CD1c-positive myeloid dendritic cell (primary cell): ENCODE measurements around the gene ISCU.

Experiments
- DNase-seq: peaks from one replicate; pipeline ENCODE4 v3.0.0-alpha.2; 2016; ENCODE audit errors: extremely low spot score

The ISCU gene

DNA sequence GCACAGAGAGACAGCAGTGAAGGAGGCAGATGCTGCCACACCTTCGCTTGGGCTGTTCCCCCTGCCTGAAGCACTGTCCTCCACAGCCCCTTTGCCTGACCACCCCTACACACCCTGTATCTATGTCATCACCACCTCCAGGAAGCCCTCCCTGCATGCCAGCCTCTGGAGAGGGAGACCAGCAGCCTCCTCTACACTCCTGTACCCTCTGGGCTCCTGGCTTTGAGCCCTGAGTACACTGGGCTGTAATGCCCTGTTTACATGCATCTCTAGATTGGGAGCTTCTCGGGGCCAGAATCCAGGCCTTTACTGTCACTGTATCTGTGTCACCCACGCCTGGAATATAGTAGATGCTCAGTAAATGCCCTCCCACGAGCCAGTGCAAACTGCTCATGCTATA lies 41.3 kb downstream of the ISCU start:
- no peak for DNase-seq

DNA sequence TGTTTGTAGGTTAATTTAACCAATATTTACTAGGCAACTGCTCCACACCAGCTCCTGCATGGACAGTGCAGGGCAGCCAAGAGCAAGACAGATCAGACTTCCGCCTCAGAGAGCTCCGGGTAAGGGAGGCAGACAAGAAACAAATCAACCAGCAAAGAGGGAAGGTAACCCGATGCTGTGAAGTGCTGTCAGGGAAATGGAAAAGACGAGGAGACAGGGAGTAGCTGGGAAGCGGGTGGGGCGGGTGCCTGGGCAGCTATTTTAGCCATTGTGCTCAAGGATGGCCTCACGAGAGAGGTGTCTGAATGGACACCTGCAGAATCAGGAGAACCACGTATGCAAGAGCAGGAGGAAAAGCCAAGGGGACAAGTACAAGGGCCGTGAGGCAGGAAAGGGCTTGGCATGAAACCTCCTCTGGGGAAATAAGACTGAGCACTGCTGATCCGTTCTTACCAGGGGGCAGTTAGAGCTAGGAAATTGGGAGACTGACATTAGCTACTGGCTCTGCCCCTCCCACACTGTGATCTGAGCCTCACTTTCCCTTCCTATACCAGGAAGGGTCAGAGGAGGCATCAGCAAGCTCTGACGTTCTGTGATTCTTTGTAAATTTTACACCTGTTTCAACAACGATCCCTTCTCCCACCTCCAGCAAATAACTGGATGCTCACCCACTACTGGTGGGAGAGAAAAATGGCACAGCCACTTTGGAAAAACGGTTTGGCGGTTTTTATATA lies 42.0 kb downstream of the ISCU start:
- no peak for DNase-seq

DNA sequence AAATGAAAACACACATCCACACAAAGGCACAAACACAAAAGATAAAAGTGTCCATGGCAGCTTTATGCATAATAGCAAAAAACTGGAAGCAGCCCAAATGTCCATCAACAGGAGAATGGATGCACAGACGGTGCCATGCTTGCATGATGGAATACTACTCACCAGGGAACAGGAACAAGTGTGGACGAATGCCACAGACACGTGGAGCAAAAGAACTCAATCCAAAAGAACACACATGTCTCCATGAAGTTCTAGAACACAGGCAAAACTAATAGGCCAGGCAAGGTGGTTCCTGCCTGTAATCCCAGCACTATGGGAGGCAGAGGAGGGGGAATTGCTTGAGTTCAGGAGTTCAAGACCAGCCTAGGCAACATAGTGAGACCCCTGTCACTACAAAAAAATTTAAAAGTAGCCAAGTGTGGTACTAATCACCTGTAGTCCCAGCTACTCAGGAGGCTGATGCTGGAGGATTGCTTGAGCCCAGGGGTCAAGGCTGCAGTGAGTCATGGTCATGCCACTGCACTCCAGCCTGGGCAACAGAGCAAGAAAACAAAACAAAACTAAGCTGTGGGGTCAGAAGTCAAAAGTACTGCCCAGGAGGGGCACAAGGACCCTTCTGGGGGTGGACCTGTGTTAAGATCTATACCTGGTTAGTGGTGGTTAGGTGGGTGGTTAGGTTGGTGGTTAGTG lies 42.7 kb downstream of the ISCU start:
- no peak for DNase-seq

DNA sequence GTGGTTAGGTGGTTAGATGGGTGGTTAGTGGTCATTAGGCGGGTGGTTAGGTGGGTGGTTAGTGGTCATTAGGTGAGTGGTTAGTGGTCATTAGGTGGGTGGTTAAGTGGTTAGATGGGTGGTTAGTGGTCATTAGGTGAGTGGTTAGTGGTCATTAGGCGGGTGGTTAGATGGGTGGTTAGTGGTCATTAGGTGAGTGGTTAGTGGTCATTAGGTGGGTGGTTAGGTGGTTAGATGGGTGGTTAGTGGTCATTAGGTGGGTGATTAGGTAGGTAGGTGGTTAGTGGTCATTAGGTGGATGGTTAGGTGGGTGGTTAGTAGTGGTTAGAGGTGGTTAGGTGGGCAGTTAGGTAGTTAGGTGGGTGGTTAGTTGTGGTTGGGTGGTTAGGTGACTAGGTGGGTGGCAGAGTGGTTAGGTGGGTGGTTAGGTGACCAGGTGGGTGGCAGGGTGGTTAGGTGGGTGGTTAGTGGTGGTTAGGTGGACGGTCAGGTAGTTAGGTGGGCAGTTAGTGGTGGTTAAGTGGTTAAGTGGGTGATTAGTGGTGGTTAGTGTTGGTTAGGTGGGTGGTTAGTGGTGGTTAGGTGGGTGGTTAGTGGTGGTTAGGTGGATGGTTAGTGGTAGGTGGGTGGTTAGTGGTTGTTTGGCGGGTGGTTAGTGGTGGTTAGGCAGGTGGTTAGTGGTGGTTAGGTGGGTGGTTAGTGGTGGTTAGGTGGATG lies 43.5 kb downstream of the ISCU start:
- DNase-seq, result no peak

- DNase-seq, result no peak
Measured at GRCh38 chr12:108606492-108606891, 44.1 kb downstream of the ISCU start.

DNA sequence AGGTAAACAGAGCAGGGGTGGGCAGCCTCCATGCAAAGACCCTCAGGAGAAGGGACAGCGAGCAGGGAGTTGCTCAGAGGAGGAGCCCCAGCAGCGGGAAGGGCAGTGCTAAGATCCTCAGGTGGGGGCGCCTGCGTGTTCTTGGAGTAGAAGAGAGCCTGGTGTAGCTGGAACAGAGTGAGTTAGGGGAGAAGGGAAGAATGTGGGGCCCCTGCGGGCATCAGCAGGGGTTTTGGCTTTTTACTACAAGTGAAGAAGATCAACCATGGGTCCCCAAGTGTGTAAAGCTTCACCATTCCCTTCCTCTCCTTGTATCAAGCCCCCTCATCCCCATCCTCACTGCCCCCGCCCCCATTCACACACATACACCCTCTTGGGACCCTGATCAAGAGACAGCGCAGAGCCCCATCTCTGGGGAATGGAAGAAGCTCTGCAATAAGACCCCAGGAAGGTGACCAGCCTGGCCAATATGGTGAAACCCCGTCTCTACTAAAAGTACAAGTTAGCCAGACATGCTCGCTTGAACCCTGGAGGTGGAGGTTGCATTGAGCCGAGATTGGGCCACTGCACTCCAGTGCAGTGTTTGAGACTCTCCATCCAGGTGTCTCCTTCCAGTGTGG lies 45.7 kb downstream of the ISCU start:
- DNase-seq, result no peak

DNA sequence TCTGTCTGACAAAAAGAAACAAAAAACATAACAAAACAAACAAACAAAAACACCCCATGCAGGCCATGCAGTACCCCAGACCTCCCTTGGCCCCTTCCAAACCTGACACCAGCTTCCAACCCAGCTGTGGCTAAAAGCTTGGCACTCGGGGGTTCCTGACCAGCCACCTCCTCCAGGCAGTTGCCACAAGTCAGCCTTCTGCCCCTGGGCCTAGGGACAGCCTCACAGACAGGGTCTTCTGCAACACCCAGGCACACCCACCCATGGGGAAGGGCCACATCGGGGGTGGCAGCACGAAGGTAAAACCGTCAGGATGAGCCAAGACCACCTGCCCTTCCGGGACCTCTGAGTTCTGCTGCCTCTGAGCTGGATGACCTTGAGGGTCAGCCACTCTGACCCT lies 46.2 kb downstream of the ISCU start:
- DNase-seq, result no peak

DNA sequence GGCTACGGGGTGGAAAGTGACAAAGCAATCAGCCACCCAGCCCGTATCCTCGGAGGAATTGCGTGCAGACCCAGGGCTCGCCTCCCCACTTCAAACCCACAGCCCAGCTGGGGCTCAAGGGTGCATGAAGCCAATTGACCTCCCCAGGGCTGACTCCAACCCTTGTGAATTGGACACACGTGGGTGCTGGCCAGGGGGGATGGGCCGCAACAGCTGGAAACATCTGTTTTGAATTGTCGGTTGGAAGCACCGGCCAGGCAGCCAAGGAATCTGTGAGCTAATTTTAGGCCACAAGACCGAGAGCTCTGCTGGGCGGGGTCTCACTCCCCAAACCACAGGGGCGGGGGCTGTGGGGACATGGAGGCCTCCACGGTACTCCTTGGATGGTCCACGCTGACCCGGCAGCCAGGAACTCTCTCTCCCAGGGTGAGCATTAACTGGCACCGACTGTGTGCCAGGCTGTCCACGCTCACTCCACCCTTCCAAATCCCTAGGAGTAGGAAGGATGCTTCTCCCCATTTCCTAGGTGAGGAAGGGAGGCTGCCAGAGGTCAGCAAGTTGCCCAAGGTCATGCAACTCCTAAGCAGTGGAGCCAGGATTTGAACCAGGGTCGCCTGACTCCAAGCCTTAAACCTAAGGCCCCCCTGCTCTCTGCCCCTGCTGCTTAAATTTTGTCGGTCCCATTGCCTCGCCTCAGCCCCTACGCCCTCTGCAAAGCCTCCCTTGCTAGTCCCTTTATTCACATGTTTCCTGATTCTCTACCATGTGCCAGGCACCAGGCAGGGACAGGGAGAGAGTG lies 47.3 kb downstream of the ISCU start:
- no peak for DNase-seq

DNA sequence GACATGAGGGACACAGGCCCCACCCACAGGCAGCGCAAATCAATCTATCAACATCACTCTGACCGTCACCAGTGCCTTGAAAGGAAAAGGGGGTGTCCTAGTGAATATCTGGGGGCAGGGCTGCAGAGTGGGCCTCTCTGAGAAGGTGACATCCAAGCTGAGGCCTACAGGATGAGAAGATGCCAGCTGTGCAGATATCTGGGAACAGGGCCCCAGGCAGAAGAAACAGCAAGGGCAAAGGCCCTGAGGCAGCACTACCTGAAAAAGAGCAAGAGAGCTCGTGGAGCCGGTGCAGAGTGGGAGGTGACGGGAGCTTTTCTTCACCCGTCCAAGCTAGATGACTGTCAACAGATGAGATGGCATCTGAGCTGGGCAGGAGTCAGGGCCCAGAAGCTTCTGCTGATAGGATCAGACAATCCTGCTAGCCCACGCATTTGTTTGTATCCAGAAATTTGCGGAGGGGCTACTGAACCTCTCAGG lies 48.0 kb downstream of the ISCU start:
- no peak for DNase-seq

- DNase-seq, result no peak
Measured at GRCh38 chr12:108610856-108611605, 48.6 kb downstream of the ISCU start.

DNA sequence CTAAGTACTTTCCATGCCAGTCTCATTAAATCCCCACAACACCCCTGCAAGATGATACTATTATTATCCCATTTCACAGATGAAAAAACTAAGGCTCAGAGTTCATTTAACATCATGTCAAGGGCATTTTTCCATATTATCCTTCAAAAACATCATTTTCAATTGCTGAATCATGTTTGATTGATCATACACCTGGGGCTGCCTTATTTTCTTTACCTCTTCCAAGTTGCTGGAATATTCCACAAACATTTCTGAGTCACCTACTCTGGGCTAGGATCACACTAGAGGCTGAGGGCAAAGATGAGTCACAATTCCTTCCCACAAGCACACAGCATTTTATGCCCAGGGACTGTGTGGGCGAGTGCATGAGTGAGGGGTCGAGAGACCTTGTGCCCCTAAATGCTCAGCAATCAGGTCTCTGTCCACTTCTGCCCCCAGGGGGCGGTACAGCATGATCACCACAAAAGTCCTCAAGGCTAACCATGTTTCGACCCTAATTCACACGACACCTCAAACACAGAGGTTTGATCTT lies 49.6 kb downstream of the ISCU start:
- DNase-seq, result peak; percentile 69

- no peak for DNase-seq
Measured at GRCh38 chr12:108612788-108613282, 50.4 kb downstream of the ISCU start.

- DNase-seq, result peak; percentile 49
Measured at GRCh38 chr12:108613548-108613947, 51.2 kb downstream of the ISCU start.

GRCh38 chr12:108614041-108614440 lies 51.6 kb downstream of the ISCU start:
- DNase-seq, result no peak

DNA sequence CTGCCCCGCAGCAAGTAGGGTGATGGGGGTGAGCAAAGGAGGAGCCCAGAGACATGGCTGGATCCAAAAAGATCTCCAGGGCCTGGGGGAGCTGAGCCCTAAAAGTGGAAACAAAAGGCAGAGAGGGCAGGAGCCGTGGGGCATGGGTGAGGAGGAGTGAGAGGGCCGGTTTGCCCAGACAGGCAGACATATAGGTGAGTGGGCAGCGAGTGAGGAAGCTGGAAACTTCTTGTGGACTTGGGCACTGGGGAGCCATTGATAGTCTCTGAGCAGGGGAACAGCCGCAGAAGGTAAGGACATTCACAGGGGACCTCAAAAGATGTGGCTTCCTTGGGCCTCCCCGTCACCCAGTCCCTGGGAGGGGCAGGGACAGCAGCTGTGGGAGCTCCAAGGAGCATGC lies 52.2 kb downstream of the ISCU start:
- DNase-seq, result no peak

- no peak for DNase-seq
Measured at GRCh38 chr12:108615918-108616317, 53.5 kb downstream of the ISCU start.

GRCh38 chr12:108616359-108616758 lies 54.0 kb downstream of the ISCU start:
- no peak for DNase-seq

- DNase-seq, result peak; percentile 60
Measured at GRCh38 chr12:108616941-108617858, 54.8 kb downstream of the ISCU start.
